IMR-90 (cell line): ENCODE results near the gene UCP2. TPM values are rescaled to one million over a fixed set of nuclear protein-coding genes. Genes with fewer than 3 reads are reported as not detected.

Experiments
- ATAC-seq: fragments of 200-7000 bp; cut with Tn5 transposase; 2 replicates; pipeline ENCODE4 v1.9.1; 2020; ENCODE audit warnings: low read depth, mild to moderate bottlenecking, moderate library complexity
- BruUV-seq: library from RNA; stranded (reverse); fragments of 400-500 nt; replicated peaks from 2 replicates; lab custom pipeline; 2021; lab: Mats Ljungman, UMichigan
- CTCF ChIA-PET: fragments of 300-600 bp; formaldehyde crosslinking; extraction: SDS; loops from one replicate; lab custom pipeline; 2021; ENCODE audit warnings: antibody characterized with exemption; lab: Yijun Ruan, JAX
- POLR2A ChIA-PET: fragments of 300-600 bp; sonication (Branson Sonifier 250); formaldehyde crosslinking; loops from one replicate; lab custom pipeline; 2022; ENCODE audit warnings: antibody characterized with exemption; ENCODE audit not compliant: unreplicated experiment; lab: Charles Lee
- DNase-seq: peaks from one replicate; pipeline ENCODE4 v3.0.0; 2013
- H2AFZ ChIP-seq: replicated peaks from 2 replicates; pipeline ENCODE3; 2013; ENCODE audit warnings: low read length, mild to moderate bottlenecking; ENCODE audit not compliant: poor library complexity
- H2AK5ac ChIP-seq: 2 replicates; pipeline ENCODE4 v1.6.1; 2013; ENCODE audit warnings: low read depth, low read length, inconsistent platforms
- H2AK9ac ChIP-seq: replicated peaks from 2 replicates; pipeline ENCODE3; 2013; ENCODE audit warnings: mild to moderate bottlenecking, low read depth, low read length, moderate library complexity; ENCODE audit not compliant: poor library complexity
- H2BK120ac ChIP-seq: 2 replicates; pipeline ENCODE4 v1.6.1; 2013; ENCODE audit warnings: low read depth, low read length, inconsistent platforms
- H2BK15ac ChIP-seq: 3 replicates; pipeline ENCODE4 v1.6.1; 2013; ENCODE audit warnings: low read depth, low read length, inconsistent platforms
- H2BK20ac ChIP-seq: 2 replicates; pipeline ENCODE4 v1.6.1; 2013; ENCODE audit warnings: low read depth, mild to moderate bottlenecking, inconsistent platforms, low read length, moderate library complexity
- H2BK5ac ChIP-seq: 2 replicates; pipeline ENCODE4 v1.6.1; 2013; ENCODE audit warnings: mild to moderate bottlenecking, low read depth, low read length, inconsistent platforms; ENCODE audit not compliant: poor library complexity, severe bottlenecking
- H3K14ac ChIP-seq: replicated peaks from 2 replicates; pipeline ENCODE4 v1.6.1; 2013; ENCODE audit warnings: low read depth, low read length, inconsistent platforms
- H3K18ac ChIP-seq: 2 replicates; pipeline ENCODE4 v1.6.1; 2013; ENCODE audit warnings: low read depth, low read length, control low read depth
- H3K23ac ChIP-seq: 2 replicates; pipeline ENCODE4 v1.6.1; 2013; ENCODE audit warnings: low read depth, low read length, inconsistent platforms
- H3K27ac ChIP-seq: 2 replicates; pipeline ENCODE4 v1.5.1; 2013; ENCODE audit warnings: mild to moderate bottlenecking, control low read depth, low read length; ENCODE audit not compliant: insufficient read depth
- H3K27me3 ChIP-seq: 2 replicates; pipeline ENCODE4 v1.6.1; 2013; ENCODE audit warnings: low read length; ENCODE audit not compliant: control insufficient read depth, insufficient read depth
- H3K36me3 ChIP-seq: 2 replicates; pipeline ENCODE4 v1.6.1; 2013; ENCODE audit warnings: low read length, mixed read lengths; ENCODE audit not compliant: control insufficient read depth, insufficient read depth
- H3K4ac ChIP-seq: 2 replicates; pipeline ENCODE4 v1.6.1; 2013; ENCODE audit warnings: low read depth, low read length, inconsistent platforms
- H3K4me1 ChIP-seq: 2 replicates; pipeline ENCODE4 v1.6.1; 2013; ENCODE audit warnings: low read length, mixed read lengths; ENCODE audit not compliant: control insufficient read depth, insufficient read depth
- H3K4me2 ChIP-seq: 2 replicates; pipeline ENCODE4 v1.6.1; 2013; ENCODE audit warnings: low read depth, mild to moderate bottlenecking, control low read depth, low read length, moderate library complexity
- H3K4me3 ChIP-seq: 2 replicates; pipeline ENCODE4 v1.5.1; 2013; ENCODE audit warnings: low read depth, mild to moderate bottlenecking, control low read depth, low read length, moderate library complexity; ENCODE audit not compliant: insufficient read depth
- H3K56ac ChIP-seq: 2 replicates; pipeline ENCODE4 v1.6.1; 2013; ENCODE audit warnings: low read length, inconsistent platforms; ENCODE audit not compliant: insufficient read depth; ENCODE audit errors: extremely low read depth
- H3K79me1 ChIP-seq, 2 experiments: 2 replicates each; pipeline ENCODE4 v1.6.1; 2013; ENCODE audit warnings: low read length in 2 of 2, inconsistent platforms in 1 of 2, low read depth in 1 of 2
- H3K9ac ChIP-seq: 2 replicates; pipeline ENCODE4 v1.6.1; 2013; ENCODE audit warnings: low read depth, low read length, control low read depth
- H3K9me1 ChIP-seq: 2 replicates; pipeline ENCODE4 v1.6.1; 2013; ENCODE audit warnings: low read length, inconsistent platforms; ENCODE audit not compliant: insufficient read depth
- H3K9me3 ChIP-seq: 2 replicates; pipeline ENCODE4 v1.6.1; 2013; ENCODE audit warnings: low read length; ENCODE audit not compliant: control insufficient read depth, insufficient read depth
- H4K20me1 ChIP-seq: 2 replicates; pipeline ENCODE4 v1.6.1; 2013; ENCODE audit warnings: low read length, inconsistent platforms; ENCODE audit not compliant: insufficient read depth
- H4K5ac ChIP-seq: 2 replicates; pipeline ENCODE4 v1.6.1; 2013; ENCODE audit warnings: mild to moderate bottlenecking, low read depth, low read length, control low read depth
- H4K8ac ChIP-seq, 2 experiments: 2 replicates each; pipeline ENCODE4 v1.6.1; 2013; ENCODE audit warnings: low read depth in 2 of 2, low read length in 2 of 2, control low read depth in 1 of 2, inconsistent platforms in 1 of 2
- H4K91ac ChIP-seq: 2 replicates; pipeline ENCODE4 v1.6.1; 2013; ENCODE audit warnings: low read depth, low read length, inconsistent platforms; ENCODE audit not compliant: insufficient read depth
- BHLHE40 ChIP-seq: fragments of 150-350 bp; IDR thresholded peaks from 2 replicates; pipeline ENCODE4 v1.6.1; 2016; ENCODE audit warnings: mild to moderate bottlenecking, low read depth, low read length
- CEBPB ChIP-seq: IDR thresholded peaks from 2 replicates; pipeline ENCODE4 v1.6.1; 2012; ENCODE audit warnings: low read depth, low read length, improper control_type of control experiment
- FOS ChIP-seq: fragments of 150-350 bp; IDR thresholded peaks from 2 replicates; pipeline ENCODE4 v1.6.1; 2016; ENCODE audit warnings: low read depth, low read length
- MAFK ChIP-seq: IDR thresholded peaks from 2 replicates; pipeline ENCODE4 v1.6.1; 2012; ENCODE audit warnings: low read depth, low read length, improper control_type of control experiment
- MAZ ChIP-seq: IDR thresholded peaks from 2 replicates; pipeline ENCODE4 v1.6.1; 2012; ENCODE audit warnings: low read depth, mild to moderate bottlenecking, low read length, improper control_type of control experiment, moderate library complexity, borderline replicate concordance
- MXI1 ChIP-seq: IDR thresholded peaks from 2 replicates; pipeline ENCODE4 v1.6.1; 2012; ENCODE audit warnings: low read depth, mild to moderate bottlenecking, low read length, moderate library complexity, borderline replicate concordance
- NFE2L2 ChIP-seq: fragments of 150-350 bp; IDR thresholded peaks from 2 replicates; pipeline ENCODE4 v1.6.1; 2016; ENCODE audit warnings: low read depth, mild to moderate bottlenecking, low read length
- POLR2A ChIP-seq: IDR thresholded peaks from 2 replicates; pipeline ENCODE4 v1.6.1; 2012; ENCODE audit warnings: mild to moderate bottlenecking, low read depth, low read length
- RAD21 ChIP-seq: IDR thresholded peaks from 2 replicates; pipeline ENCODE4 v1.6.1; 2012; ENCODE audit warnings: low read length, improper control_type of control experiment
- RCOR1 ChIP-seq: IDR thresholded peaks from 2 replicates; pipeline ENCODE4 v1.6.1; 2012; ENCODE audit warnings: mild to moderate bottlenecking, low read length, improper control_type of control experiment; ENCODE audit not compliant: insufficient replicate concordance
- RFX5 ChIP-seq: IDR thresholded peaks from 2 replicates; pipeline ENCODE4 v1.8.0; 2012; ENCODE audit warnings: low read depth, mild to moderate bottlenecking, low read length, moderate library complexity
- WGBS, 2 experiments: methylation state at CpG; one replicate each; pipeline versions ENCODE4 v1.1.5 to v1.1.7; 2013; ENCODE audit warnings: missing lambda C conversion rate in 2 of 2; ENCODE audit not compliant: insufficient read length in 1 of 2; ENCODE audit errors: extremely low coverage in 2 of 2; 5-methylcytosine and 5-hydroxymethylcytosine counted together
- dilution Hi-C: fragments of 300-500 bp; cut with HindIII; formaldehyde crosslinking; loops from one replicate; pipeline ENCODE4 v1.14.3; 2018; ENCODE audit warnings: low sequenced_read_pairs; ENCODE audit not compliant: unreplicated experiment
- in situ Hi-C: fragments of 300-500 bp; cut with MboI; formaldehyde crosslinking; loops from 3 replicates; pipeline ENCODE4 v1.14.3; 2019; ENCODE audit warnings: low sequenced_read_pairs, inconsistent platforms, mixed read lengths
- intact Hi-C: fragments of 100-400 bp; cut with micrococcal nuclease; formaldehyde crosslinking; loops from 2 replicates; pipeline ENCODE4 v1.10.0; 2022
- polyA plus RNA-seq, 3 experiments: library from polyadenylated mRNA; depleted of rRNA; stranded (reverse); fragments of >200 nt; gene quantifications; 2 replicates each; pipeline ENCODE4 v1.2.3, GENCODE V29; 2012; ENCODE audit warnings: low replicate concordance in 1 of 3
- total RNA-seq: library from RNA; depleted of rRNA; stranded (reverse); fragments of >200 nt; gene quantifications from 2 replicates; pipeline ENCODE4 v1.2.3, GENCODE V29; 2012
- TF ChIP-seq, protein P1 (sequence below): conservative IDR thresholded peaks from 2 replicates; pipeline ENCODE4 v1.5.1; 2012; ENCODE audit warnings: mild to moderate bottlenecking, low read depth, low read length, improper control_type of control experiment
- TF ChIP-seq, protein P2 (sequence below): fragments of 150-350 bp; IDR thresholded peaks from 2 replicates; pipeline ENCODE4 v1.6.1; 2016; ENCODE audit warnings: low read depth, mild to moderate bottlenecking, low read length, moderate library complexity, borderline replicate concordance

UCP2 gene
- total and polyA plus RNA-seq, 2 of the 4 experiments (the other 2 are of a cell fraction), result 2.0 to 11.9 TPM

DNA sequence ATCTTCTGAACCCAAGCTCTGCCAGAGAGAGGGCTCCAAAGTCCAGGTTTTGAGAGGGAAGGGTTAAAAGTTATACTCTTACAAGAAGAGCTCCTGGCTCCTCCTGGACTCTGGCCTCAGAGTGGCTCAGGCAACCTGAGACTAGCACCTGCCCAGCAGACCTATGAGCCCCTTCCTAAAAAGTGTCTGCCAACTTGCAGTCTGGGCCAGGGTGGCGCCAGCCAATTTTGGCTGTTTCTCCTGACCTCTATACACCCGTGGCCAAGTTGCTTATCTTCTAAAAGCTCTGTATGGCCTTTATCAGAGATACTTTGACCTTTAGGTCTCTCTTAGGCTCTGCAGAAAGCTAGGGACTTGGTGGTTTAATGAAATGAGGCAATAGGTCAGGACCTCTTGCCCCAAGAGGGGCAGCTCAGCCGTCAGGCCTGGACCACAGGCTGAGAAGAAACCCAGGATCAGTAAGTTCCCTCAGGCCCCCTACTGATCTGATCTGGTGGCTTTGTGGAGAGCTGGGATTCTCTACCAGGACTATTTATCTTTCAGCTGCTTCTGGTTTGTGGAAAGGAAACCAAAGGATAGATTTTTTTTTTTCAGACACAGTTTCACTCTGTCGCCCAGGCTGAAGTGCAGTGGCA, 36.6 kb upstream of the UCP2 start:
- Histone ChIP-seq H4K91ac (no peak overlapping the region), H3K4me3 (no peak overlapping the region), H3K56ac (no peak overlapping the region), H3K4me1 (peaks cover 17% of the 10 kb centered on the region), H3K23ac (0 out of 2 replicates have a peak overlapping the region, but pooled peaks have one; percentile 13), H2AK5ac (peak overlapping the region; percentile 82), H3K9ac (no peak overlapping the region), H3K27ac (no peak overlapping the region), H4K8ac (peak overlapping the region in 1 of 2 experiments; percentile 93; a peak in 1 of 4 replicates), H3K27me3 (no peaks in the 10 kb centered on the region), H4K5ac (no peak overlapping the region), H2BK15ac (no peak overlapping the region), H3K9me3 (no peaks in the 10 kb centered on the region), H3K4me2 (no peak overlapping the region), H2AFZ (no peak overlapping the region), H3K36me3 (peaks cover 10% of the 10 kb centered on the region; the same call in 1 of the 2 replicates), H2BK5ac (peak overlapping the region; percentile 54), H3K9me1 (peaks cover 14% of the 10 kb centered on the region), H2AK9ac (no peak overlapping the region), H2BK20ac (no peak overlapping the region), H2BK120ac (no peak overlapping the region), H3K79me1 (peaks cover 0 to 12% of the 10 kb centered on the region in 2 experiments; a peak in 2 of 4 replicates), H3K4ac (0 out of 2 replicates have a peak overlapping the region, but pooled peaks have one; percentile 60), H3K18ac (no peak overlapping the region), H4K20me1 (peaks cover 3% of the 10 kb centered on the region; the same call in 1 of the 2 replicates), H3K14ac (0 out of 2 replicates have a peak overlapping the region, but pooled peaks have one; percentile 36)
- TF ChIP-seq RAD21 (no peak), BHLHE40 (no peak), MAZ (no peak), NFE2L2 (no peak), FOS (no peak), MXI1 (no peak), MAFK (no peak), CEBPB (no peak), RFX5 (no peak), RCOR1 (no peak), POLR2A (no peak)
- TF ChIP-seq, protein P1, sequence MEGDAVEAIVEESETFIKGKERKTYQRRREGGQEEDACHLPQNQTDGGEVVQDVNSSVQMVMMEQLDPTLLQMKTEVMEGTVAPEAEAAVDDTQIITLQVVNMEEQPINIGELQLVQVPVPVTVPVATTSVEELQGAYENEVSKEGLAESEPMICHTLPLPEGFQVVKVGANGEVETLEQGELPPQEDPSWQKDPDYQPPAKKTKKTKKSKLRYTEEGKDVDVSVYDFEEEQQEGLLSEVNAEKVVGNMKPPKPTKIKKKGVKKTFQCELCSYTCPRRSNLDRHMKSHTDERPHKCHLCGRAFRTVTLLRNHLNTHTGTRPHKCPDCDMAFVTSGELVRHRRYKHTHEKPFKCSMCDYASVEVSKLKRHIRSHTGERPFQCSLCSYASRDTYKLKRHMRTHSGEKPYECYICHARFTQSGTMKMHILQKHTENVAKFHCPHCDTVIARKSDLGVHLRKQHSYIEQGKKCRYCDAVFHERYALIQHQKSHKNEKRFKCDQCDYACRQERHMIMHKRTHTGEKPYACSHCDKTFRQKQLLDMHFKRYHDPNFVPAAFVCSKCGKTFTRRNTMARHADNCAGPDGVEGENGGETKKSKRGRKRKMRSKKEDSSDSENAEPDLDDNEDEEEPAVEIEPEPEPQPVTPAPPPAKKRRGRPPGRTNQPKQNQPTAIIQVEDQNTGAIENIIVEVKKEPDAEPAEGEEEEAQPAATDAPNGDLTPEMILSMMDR, result no peak
- TF ChIP-seq, protein P2, sequence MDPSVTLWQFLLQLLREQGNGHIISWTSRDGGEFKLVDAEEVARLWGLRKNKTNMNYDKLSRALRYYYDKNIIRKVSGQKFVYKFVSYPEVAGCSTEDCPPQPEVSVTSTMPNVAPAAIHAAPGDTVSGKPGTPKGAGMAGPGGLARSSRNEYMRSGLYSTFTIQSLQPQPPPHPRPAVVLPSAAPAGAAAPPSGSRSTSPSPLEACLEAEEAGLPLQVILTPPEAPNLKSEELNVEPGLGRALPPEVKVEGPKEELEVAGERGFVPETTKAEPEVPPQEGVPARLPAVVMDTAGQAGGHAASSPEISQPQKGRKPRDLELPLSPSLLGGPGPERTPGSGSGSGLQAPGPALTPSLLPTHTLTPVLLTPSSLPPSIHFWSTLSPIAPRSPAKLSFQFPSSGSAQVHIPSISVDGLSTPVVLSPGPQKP, result no peak
- BruUV-seq, result no TSS peak
- DNase-seq (no peak), ATAC-seq (no peak)
- WGBS, 2 experiments, result 71% methylated on average over 1 of the region's 4 CpGs; no CpG with 5 or more reads in 1 of the 2 experiments
- ChIA-PET CTCF (no interaction called here), POLR2A (interaction anchor here (0.6 kb wide), 1 partner anchor 16 kb away, joined by 3 read pairs; no protein-coding TSS in a partner anchor)
- in situ Hi-C loops (no loop called here), intact Hi-C loops (no loop called here), dilution Hi-C loops (no loop called here)
